IMR-90 (cell line): ENCODE measurements around the gene RORB. TPM values are rescaled to one million over a fixed set of nuclear protein-coding genes. Genes with fewer than 3 reads are reported as not detected.

Experiments
- ATAC-seq: fragments of 200-7000 bp; cut with Tn5 transposase; 2 replicates; pipeline ENCODE4 v1.9.1; 2020; ENCODE audit warnings: low read depth, mild to moderate bottlenecking, moderate library complexity
- BruUV-seq: library from RNA; stranded (reverse); fragments of 400-500 nt; replicated peaks from 2 replicates; lab custom pipeline; 2021; lab: Mats Ljungman, UMichigan
- CTCF ChIA-PET: fragments of 300-600 bp; formaldehyde crosslinking; extraction: SDS; loops from one replicate; lab custom pipeline; 2021; ENCODE audit warnings: antibody characterized with exemption; lab: Yijun Ruan, JAX
- POLR2A ChIA-PET: fragments of 300-600 bp; sonication (Branson Sonifier 250); formaldehyde crosslinking; loops from one replicate; lab custom pipeline; 2022; ENCODE audit warnings: antibody characterized with exemption; ENCODE audit not compliant: unreplicated experiment; lab: Charles Lee
- DNase-seq: peaks from one replicate; pipeline ENCODE4 v3.0.0; 2013
- H2AFZ ChIP-seq: replicated peaks from 2 replicates; pipeline ENCODE3; 2013; ENCODE audit warnings: low read length, mild to moderate bottlenecking; ENCODE audit not compliant: poor library complexity
- H2AK5ac ChIP-seq: 2 replicates; pipeline ENCODE4 v1.6.1; 2013; ENCODE audit warnings: low read depth, low read length, inconsistent platforms
- H2AK9ac ChIP-seq: replicated peaks from 2 replicates; pipeline ENCODE3; 2013; ENCODE audit warnings: mild to moderate bottlenecking, low read depth, low read length, moderate library complexity; ENCODE audit not compliant: poor library complexity
- H2BK120ac ChIP-seq: 2 replicates; pipeline ENCODE4 v1.6.1; 2013; ENCODE audit warnings: low read depth, low read length, inconsistent platforms
- H2BK15ac ChIP-seq: 3 replicates; pipeline ENCODE4 v1.6.1; 2013; ENCODE audit warnings: low read depth, low read length, inconsistent platforms
- H2BK20ac ChIP-seq: 2 replicates; pipeline ENCODE4 v1.6.1; 2013; ENCODE audit warnings: low read depth, mild to moderate bottlenecking, inconsistent platforms, low read length, moderate library complexity
- H2BK5ac ChIP-seq: 2 replicates; pipeline ENCODE4 v1.6.1; 2013; ENCODE audit warnings: mild to moderate bottlenecking, low read depth, low read length, inconsistent platforms; ENCODE audit not compliant: poor library complexity, severe bottlenecking
- H3K14ac ChIP-seq: replicated peaks from 2 replicates; pipeline ENCODE4 v1.6.1; 2013; ENCODE audit warnings: low read depth, low read length, inconsistent platforms
- H3K18ac ChIP-seq: 2 replicates; pipeline ENCODE4 v1.6.1; 2013; ENCODE audit warnings: low read depth, low read length, control low read depth
- H3K23ac ChIP-seq: 2 replicates; pipeline ENCODE4 v1.6.1; 2013; ENCODE audit warnings: low read depth, low read length, inconsistent platforms
- H3K27ac ChIP-seq: 2 replicates; pipeline ENCODE4 v1.5.1; 2013; ENCODE audit warnings: mild to moderate bottlenecking, control low read depth, low read length; ENCODE audit not compliant: insufficient read depth
- H3K27me3 ChIP-seq: 2 replicates; pipeline ENCODE4 v1.6.1; 2013; ENCODE audit warnings: low read length; ENCODE audit not compliant: control insufficient read depth, insufficient read depth
- H3K36me3 ChIP-seq: 2 replicates; pipeline ENCODE4 v1.6.1; 2013; ENCODE audit warnings: low read length, mixed read lengths; ENCODE audit not compliant: control insufficient read depth, insufficient read depth
- H3K4ac ChIP-seq: 2 replicates; pipeline ENCODE4 v1.6.1; 2013; ENCODE audit warnings: low read depth, low read length, inconsistent platforms
- H3K4me1 ChIP-seq: 2 replicates; pipeline ENCODE4 v1.6.1; 2013; ENCODE audit warnings: low read length, mixed read lengths; ENCODE audit not compliant: control insufficient read depth, insufficient read depth
- H3K4me2 ChIP-seq: 2 replicates; pipeline ENCODE4 v1.6.1; 2013; ENCODE audit warnings: low read depth, mild to moderate bottlenecking, control low read depth, low read length, moderate library complexity
- H3K4me3 ChIP-seq: 2 replicates; pipeline ENCODE4 v1.5.1; 2013; ENCODE audit warnings: low read depth, mild to moderate bottlenecking, control low read depth, low read length, moderate library complexity; ENCODE audit not compliant: insufficient read depth
- H3K56ac ChIP-seq: 2 replicates; pipeline ENCODE4 v1.6.1; 2013; ENCODE audit warnings: low read length, inconsistent platforms; ENCODE audit not compliant: insufficient read depth; ENCODE audit errors: extremely low read depth
- H3K79me1 ChIP-seq, 2 experiments: 2 replicates each; pipeline ENCODE4 v1.6.1; 2013; ENCODE audit warnings: low read length in 2 of 2, inconsistent platforms in 1 of 2, low read depth in 1 of 2
- H3K9ac ChIP-seq: 2 replicates; pipeline ENCODE4 v1.6.1; 2013; ENCODE audit warnings: low read depth, low read length, control low read depth
- H3K9me1 ChIP-seq: 2 replicates; pipeline ENCODE4 v1.6.1; 2013; ENCODE audit warnings: low read length, inconsistent platforms; ENCODE audit not compliant: insufficient read depth
- H3K9me3 ChIP-seq: 2 replicates; pipeline ENCODE4 v1.6.1; 2013; ENCODE audit warnings: low read length; ENCODE audit not compliant: control insufficient read depth, insufficient read depth
- H4K20me1 ChIP-seq: 2 replicates; pipeline ENCODE4 v1.6.1; 2013; ENCODE audit warnings: low read length, inconsistent platforms; ENCODE audit not compliant: insufficient read depth
- H4K5ac ChIP-seq: 2 replicates; pipeline ENCODE4 v1.6.1; 2013; ENCODE audit warnings: mild to moderate bottlenecking, low read depth, low read length, control low read depth
- H4K8ac ChIP-seq, 2 experiments: 2 replicates each; pipeline ENCODE4 v1.6.1; 2013; ENCODE audit warnings: low read depth in 2 of 2, low read length in 2 of 2, control low read depth in 1 of 2, inconsistent platforms in 1 of 2
- H4K91ac ChIP-seq: 2 replicates; pipeline ENCODE4 v1.6.1; 2013; ENCODE audit warnings: low read depth, low read length, inconsistent platforms; ENCODE audit not compliant: insufficient read depth
- BHLHE40 ChIP-seq: fragments of 150-350 bp; IDR thresholded peaks from 2 replicates; pipeline ENCODE4 v1.6.1; 2016; ENCODE audit warnings: mild to moderate bottlenecking, low read depth, low read length
- CEBPB ChIP-seq: IDR thresholded peaks from 2 replicates; pipeline ENCODE4 v1.6.1; 2012; ENCODE audit warnings: low read depth, low read length, improper control_type of control experiment
- FOS ChIP-seq: fragments of 150-350 bp; IDR thresholded peaks from 2 replicates; pipeline ENCODE4 v1.6.1; 2016; ENCODE audit warnings: low read depth, low read length
- MXI1 ChIP-seq: IDR thresholded peaks from 2 replicates; pipeline ENCODE4 v1.6.1; 2012; ENCODE audit warnings: low read depth, mild to moderate bottlenecking, low read length, moderate library complexity, borderline replicate concordance
- POLR2A ChIP-seq: IDR thresholded peaks from 2 replicates; pipeline ENCODE4 v1.6.1; 2012; ENCODE audit warnings: mild to moderate bottlenecking, low read depth, low read length
- RAD21 ChIP-seq: IDR thresholded peaks from 2 replicates; pipeline ENCODE4 v1.6.1; 2012; ENCODE audit warnings: low read length, improper control_type of control experiment
- RFX5 ChIP-seq: IDR thresholded peaks from 2 replicates; pipeline ENCODE4 v1.8.0; 2012; ENCODE audit warnings: low read depth, mild to moderate bottlenecking, low read length, moderate library complexity
- SMC3 ChIP-seq: fragments of 150-350 bp; IDR thresholded peaks from 2 replicates; pipeline ENCODE4 v1.6.1; 2016; ENCODE audit warnings: low read depth, mild to moderate bottlenecking, antibody characterized with exemption, low read length, moderate library complexity
- WGBS, 2 experiments: methylation state at CpG; one replicate each; pipeline versions ENCODE4 v1.1.5 to v1.1.7; 2013; ENCODE audit warnings: missing lambda C conversion rate in 2 of 2; ENCODE audit not compliant: insufficient read length in 1 of 2; ENCODE audit errors: extremely low coverage in 2 of 2; 5-methylcytosine and 5-hydroxymethylcytosine counted together
- dilution Hi-C: fragments of 300-500 bp; cut with HindIII; formaldehyde crosslinking; loops from one replicate; pipeline ENCODE4 v1.14.3; 2018; ENCODE audit warnings: low sequenced_read_pairs; ENCODE audit not compliant: unreplicated experiment
- in situ Hi-C: fragments of 300-500 bp; cut with MboI; formaldehyde crosslinking; loops from 3 replicates; pipeline ENCODE4 v1.14.3; 2019; ENCODE audit warnings: low sequenced_read_pairs, inconsistent platforms, mixed read lengths
- intact Hi-C: fragments of 100-400 bp; cut with micrococcal nuclease; formaldehyde crosslinking; loops from 2 replicates; pipeline ENCODE4 v1.10.0; 2022
- polyA plus RNA-seq, 3 experiments: library from polyadenylated mRNA; depleted of rRNA; stranded (reverse); fragments of >200 nt; gene quantifications; 2 replicates each; pipeline ENCODE4 v1.2.3, GENCODE V29; 2012; ENCODE audit warnings: low replicate concordance in 1 of 3
- total RNA-seq: library from RNA; depleted of rRNA; stranded (reverse); fragments of >200 nt; gene quantifications from 2 replicates; pipeline ENCODE4 v1.2.3, GENCODE V29; 2012
- TF ChIP-seq, protein P1 (sequence below): fragments of 150-350 bp; IDR thresholded peaks from 2 replicates; pipeline ENCODE4 v1.6.1; 2016; ENCODE audit warnings: low read depth, mild to moderate bottlenecking, low read length, moderate library complexity, borderline replicate concordance
- TF ChIP-seq, protein P2 (sequence below): conservative IDR thresholded peaks from 2 replicates; pipeline ENCODE4 v1.5.1; 2012; ENCODE audit warnings: mild to moderate bottlenecking, low read depth, low read length, improper control_type of control experiment
- TF ChIP-seq, protein P3 (sequence below): fragments of 150-350 bp; IDR thresholded peaks from 2 replicates; pipeline ENCODE4 v1.6.1; 2017; ENCODE audit warnings: mild to moderate bottlenecking, antibody characterized with exemption, low read length, low read depth

Gene RORB
- total and polyA plus RNA-seq, 2 of the 4 experiments (the other 2 are of a cell fraction), result not detected

DNA sequence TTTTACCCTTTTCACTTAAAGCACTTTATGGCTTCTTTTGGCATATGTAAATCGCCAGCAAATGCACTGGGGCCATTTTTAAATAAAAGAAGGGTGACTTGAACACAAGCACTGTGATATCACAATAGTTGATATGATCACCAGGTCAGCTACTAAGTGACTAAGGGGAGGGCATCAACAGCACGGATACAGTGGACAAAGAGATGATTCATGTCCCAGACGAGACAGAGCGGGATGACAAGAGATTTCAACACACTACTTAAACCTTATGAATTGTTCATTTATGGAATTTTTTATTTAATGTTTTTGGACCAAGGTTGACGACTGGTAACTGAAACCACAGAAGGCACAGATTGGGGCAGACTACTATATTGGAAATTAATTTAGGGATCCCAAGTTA is 54.1 kb downstream of the RORB start:
- intact Hi-C loops (no loop called here), dilution Hi-C loops (no loop called here), in situ Hi-C loops (loop anchor here (25.0 kb wide), 1 partner anchor 1339 kb away; no protein-coding TSS in a partner anchor)
- Histone ChIP-seq H3K4me2 (no peak overlapping the region), H3K4ac (no peak overlapping the region), H3K36me3 (no peaks in the 10 kb centered on the region), H2BK20ac (no peak overlapping the region), H3K9me3 (no peaks in the 10 kb centered on the region), H2BK120ac (no peak overlapping the region), H4K91ac (no peak overlapping the region), H3K27me3 (no peaks in the 10 kb centered on the region), H2BK5ac (no peak overlapping the region), H3K14ac (no peak overlapping the region), H2BK15ac (no peak overlapping the region), H2AK9ac (no peak overlapping the region), H2AFZ (no peak overlapping the region), H3K4me3 (no peak overlapping the region), H3K56ac (no peak overlapping the region), H3K4me1 (no peaks in the 10 kb centered on the region), H3K9me1 (no peaks in the 10 kb centered on the region), H3K79me1 (no peaks in the 10 kb centered on the region), H4K5ac (no peak overlapping the region), H4K8ac (no peak overlapping the region), H3K9ac (no peak overlapping the region), H3K23ac (no peak overlapping the region), H3K18ac (no peak overlapping the region), H2AK5ac (no peak overlapping the region), H3K27ac (no peak overlapping the region), H4K20me1 (no peaks in the 10 kb centered on the region)
- ChIA-PET CTCF (no interaction called here), POLR2A (no interaction called here)
- ATAC-seq (no peak), DNase-seq (no peak)
- no TSS peak for BruUV-seq
- TF ChIP-seq, protein P1, sequence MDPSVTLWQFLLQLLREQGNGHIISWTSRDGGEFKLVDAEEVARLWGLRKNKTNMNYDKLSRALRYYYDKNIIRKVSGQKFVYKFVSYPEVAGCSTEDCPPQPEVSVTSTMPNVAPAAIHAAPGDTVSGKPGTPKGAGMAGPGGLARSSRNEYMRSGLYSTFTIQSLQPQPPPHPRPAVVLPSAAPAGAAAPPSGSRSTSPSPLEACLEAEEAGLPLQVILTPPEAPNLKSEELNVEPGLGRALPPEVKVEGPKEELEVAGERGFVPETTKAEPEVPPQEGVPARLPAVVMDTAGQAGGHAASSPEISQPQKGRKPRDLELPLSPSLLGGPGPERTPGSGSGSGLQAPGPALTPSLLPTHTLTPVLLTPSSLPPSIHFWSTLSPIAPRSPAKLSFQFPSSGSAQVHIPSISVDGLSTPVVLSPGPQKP, result no peak
- TF ChIP-seq CEBPB (no peak), FOS (no peak), RAD21 (no peak), SMC3 (no peak), RFX5 (no peak), POLR2A (no peak), BHLHE40 (no peak), MXI1 (no peak)
- TF ChIP-seq, protein P2, sequence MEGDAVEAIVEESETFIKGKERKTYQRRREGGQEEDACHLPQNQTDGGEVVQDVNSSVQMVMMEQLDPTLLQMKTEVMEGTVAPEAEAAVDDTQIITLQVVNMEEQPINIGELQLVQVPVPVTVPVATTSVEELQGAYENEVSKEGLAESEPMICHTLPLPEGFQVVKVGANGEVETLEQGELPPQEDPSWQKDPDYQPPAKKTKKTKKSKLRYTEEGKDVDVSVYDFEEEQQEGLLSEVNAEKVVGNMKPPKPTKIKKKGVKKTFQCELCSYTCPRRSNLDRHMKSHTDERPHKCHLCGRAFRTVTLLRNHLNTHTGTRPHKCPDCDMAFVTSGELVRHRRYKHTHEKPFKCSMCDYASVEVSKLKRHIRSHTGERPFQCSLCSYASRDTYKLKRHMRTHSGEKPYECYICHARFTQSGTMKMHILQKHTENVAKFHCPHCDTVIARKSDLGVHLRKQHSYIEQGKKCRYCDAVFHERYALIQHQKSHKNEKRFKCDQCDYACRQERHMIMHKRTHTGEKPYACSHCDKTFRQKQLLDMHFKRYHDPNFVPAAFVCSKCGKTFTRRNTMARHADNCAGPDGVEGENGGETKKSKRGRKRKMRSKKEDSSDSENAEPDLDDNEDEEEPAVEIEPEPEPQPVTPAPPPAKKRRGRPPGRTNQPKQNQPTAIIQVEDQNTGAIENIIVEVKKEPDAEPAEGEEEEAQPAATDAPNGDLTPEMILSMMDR, result no peak
- TF ChIP-seq, protein P3, sequence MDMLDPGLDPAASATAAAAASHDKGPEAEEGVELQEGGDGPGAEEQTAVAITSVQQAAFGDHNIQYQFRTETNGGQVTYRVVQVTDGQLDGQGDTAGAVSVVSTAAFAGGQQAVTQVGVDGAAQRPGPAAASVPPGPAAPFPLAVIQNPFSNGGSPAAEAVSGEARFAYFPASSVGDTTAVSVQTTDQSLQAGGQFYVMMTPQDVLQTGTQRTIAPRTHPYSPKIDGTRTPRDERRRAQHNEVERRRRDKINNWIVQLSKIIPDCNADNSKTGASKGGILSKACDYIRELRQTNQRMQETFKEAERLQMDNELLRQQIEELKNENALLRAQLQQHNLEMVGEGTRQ, result no peak
- WGBS, 2 experiments, result no CpG with 5 or more reads among the region's 5 CpGs
